ENCODE results near the gene CTNNA2. TPM values are rescaled to one million over a fixed set of nuclear protein-coding genes. Genes with fewer than 3 reads are reported as not detected.

The CTNNA2 gene
- polyA plus RNA-seq, 1 of the 3 experiments (the other 2 are of a cell fraction) = 0.30 TPM

- 22% methylated on average over 6 of the region's 6 CpGs for WGBS (ENCODE audit: low lambda C conversion rate)
- no peaks in the 10 kb centered on the region for H3K79me2 ChIP-seq (ENCODE audit: insufficient read depth)
- no peak overlapping the region for H3K9ac ChIP-seq
- no peaks in the 10 kb centered on the region; the same call in 1 of the 2 replicates for H3K9me2 ChIP-seq
- H3K4me2 ChIP-seq = no peak overlapping the region
- H3F3A ChIP-seq (replicated peaks; ENCODE audit: insufficient read depth) = no peaks in the 10 kb centered on the region
- ChIA-PET POLR2A (no interaction called here), CTCF (interaction anchor here (1.0 kb wide), 1 partner anchor 10 kb away, joined by 4 read pairs; no protein-coding TSS in a partner anchor)
- no peaks in the 10 kb centered on the region; a peak in 1 of 4 replicates for H3K4me1 ChIP-seq (ENCODE audit: control insufficient read depth in 1 of 2, insufficient read depth in 2 of 2, low read depth in 1 of 2, low read length in 1 of 2)
- DNase-seq = no peak
- no peak overlapping the region; the same call in 1 of the 2 replicates for H2AFZ ChIP-seq (ENCODE audit: low read depth)
- no peaks in the 10 kb centered on the region for H3K27me3 ChIP-seq (ENCODE audit: insufficient read depth)
- no peaks in the 10 kb centered on the region for H3K9me3 ChIP-seq
- TF ChIP-seq EP300 (IDR thresholded peaks at IDR 0.05; ENCODE audit: borderline replicate concordance in 1 of 2, low read depth in 1 of 2, low read length in 1 of 2) (no peak), TAF1 (IDR thresholded peaks at IDR 0.05; ENCODE audit: borderline replicate concordance, low read depth, low read length) (no peak), MXI1 (IDR thresholded peaks at IDR 0.05; ENCODE audit: low read depth, low read length) (no peak), SMC3 (IDR thresholded peaks at IDR 0.05; ENCODE audit: low read depth, low read length) (no peak), PBX3 (IDR thresholded peaks at IDR 0.05) (no peak), FOXJ3 (CRISPR knock-in tag; IDR thresholded peaks at IDR 0.05) (no peak), MEF2A (IDR thresholded peaks at IDR 0.05; ENCODE audit: borderline replicate concordance, low read depth) (no peak), TCF12 (IDR thresholded peaks at IDR 0.05) (no peak), RCOR1 (IDR thresholded peaks at IDR 0.05; ENCODE audit: low read length) (no peak), FOXM1 (IDR thresholded peaks at IDR 0.05; ENCODE audit: low read depth) (no peak), NFIC (IDR thresholded peaks at IDR 0.05; ENCODE audit: borderline replicate concordance) (no peak), YY1 (IDR thresholded peaks at IDR 0.05; ENCODE audit: low read depth) (no peak), SIN3A (IDR thresholded peaks at IDR 0.05; ENCODE audit: borderline replicate concordance, low read depth, low read length) (no peak), MAX (IDR thresholded peaks at IDR 0.05; ENCODE audit: low read depth) (no peak), USF1 (IDR thresholded peaks at IDR 0.05; ENCODE audit: borderline replicate concordance, low read depth) (no peak), FOSL2 (IDR thresholded peaks at IDR 0.05; ENCODE audit: borderline replicate concordance, low read depth) (no peak)
- H3K36me3 ChIP-seq (replicated peaks in 1 of 2; ENCODE audit: control insufficient read depth in 1 of 2, insufficient read depth in 2 of 2, low read length in 1 of 2) = no peaks in the 10 kb centered on the region
- H4K20me1 ChIP-seq (ENCODE audit: insufficient read depth) = no peaks in the 10 kb centered on the region
- H3K27ac ChIP-seq (ENCODE audit: low read depth in 2 of 2, low read length in 1 of 2) = no peak overlapping the region
- H3K4me3 ChIP-seq (ENCODE audit: low read depth in 2 of 2, low read length in 1 of 2) = no peak overlapping the region
Observed at GRCh38 chr2:79612999-79613398, 100.1 kb downstream of the CTNNA2 start.

GRCh38 chr2:79619442-79619841, 106.6 kb downstream of the CTNNA2 start:
- no peak overlapping the region for H3K27ac ChIP-seq (ENCODE audit: low read depth in 2 of 2, low read length in 1 of 2)
- no peak for DNase-seq
- no peaks in the 10 kb centered on the region for H3F3A ChIP-seq (replicated peaks; ENCODE audit: insufficient read depth)
- no peak overlapping the region for H3K9ac ChIP-seq
- ChIA-PET POLR2A (no interaction called here), CTCF (interaction anchor here (0.6 kb wide), 1 partner anchor 10 kb away, joined by 3 read pairs; no protein-coding TSS in a partner anchor)
- H2AFZ ChIP-seq (ENCODE audit: low read depth) = no peak overlapping the region
- H3K9me2 ChIP-seq = no peaks in the 10 kb centered on the region
- 41% methylated on average over 5 of the region's 5 CpGs for WGBS (ENCODE audit: low lambda C conversion rate)
- no peaks in the 10 kb centered on the region; a peak in 1 of 4 replicates for H3K4me1 ChIP-seq (ENCODE audit: control insufficient read depth in 1 of 2, insufficient read depth in 2 of 2, low read depth in 1 of 2, low read length in 1 of 2)
- no peaks in the 10 kb centered on the region for H3K9me3 ChIP-seq
- no peak overlapping the region for H3K4me2 ChIP-seq
- H3K36me3 ChIP-seq (replicated peaks in 1 of 2; ENCODE audit: control insufficient read depth in 1 of 2, insufficient read depth in 2 of 2, low read length in 1 of 2) = no peaks in the 10 kb centered on the region
- H4K20me1 ChIP-seq (ENCODE audit: insufficient read depth) = no peaks in the 10 kb centered on the region
- no peaks in the 10 kb centered on the region for H3K27me3 ChIP-seq (ENCODE audit: insufficient read depth)
- no peaks in the 10 kb centered on the region for H3K79me2 ChIP-seq (ENCODE audit: insufficient read depth)
- H3K4me3 ChIP-seq (ENCODE audit: low read depth in 2 of 2, low read length in 1 of 2) = no peak overlapping the region
- TF ChIP-seq CHD2 (IDR thresholded peaks at IDR 0.05; ENCODE audit: low read length, partially characterized antibody) = no peak
- TF ChIP-seq CTCF (IDR thresholded peaks at IDR 0.05) = no peak
- no peak for TF ChIP-seq FOXM1 (IDR thresholded peaks at IDR 0.05; ENCODE audit: low read depth)
- no peak for TF ChIP-seq IRF3 (IDR thresholded peaks at IDR 0.05; ENCODE audit: low read depth, low read length)
- TF ChIP-seq EZH2phosphoT487 (IDR thresholded peaks at IDR 0.05; ENCODE audit: borderline replicate concordance, low read depth) = no peak
- no peak for TF ChIP-seq TEAD4 (IDR thresholded peaks at IDR 0.05; ENCODE audit: borderline replicate concordance, insufficient read depth)

Measured in SK-N-SH (cell line).